Cardiac muscle cell (in vitro differentiated cells and primary cell): ENCODE data around the gene SLC24A5. TPM values are rescaled to one million over a fixed set of nuclear protein-coding genes. Genes with fewer than 3 reads are reported as not detected.

Experiments
- DNase-seq, 2 donors: peaks; one replicate each; pipeline versions ENCODE4 v3.0.0 to v3.0.0-alpha.2; 2010 to 2017; ENCODE audit warnings: low read depth in 1 of 2, low spot score in 1 of 2
- H3K27ac ChIP-seq: fragments of 200-600 bp; sonication (generic); 2 replicates; pipeline ENCODE4 v1.5.1; 2016
- H3K27me3 ChIP-seq: fragments of 200-600 bp; sonication (generic); 2 replicates; pipeline ENCODE4 v1.6.0; 2016; ENCODE audit warnings: control low read depth
- H3K36me3 ChIP-seq: fragments of 200-600 bp; sonication (generic); 2 replicates; pipeline ENCODE4 v1.5.1; 2016; ENCODE audit warnings: control low read depth
- H3K4me1 ChIP-seq: fragments of 200-600 bp; sonication (generic); 2 replicates; pipeline ENCODE4 v1.8.1; 2017; ENCODE audit warnings: low read depth, mild to moderate bottlenecking, mixed run types
- H3K4me3 ChIP-seq: fragments of 200-600 bp; sonication (generic); 2 replicates; pipeline ENCODE4 v1.5.1; 2016; ENCODE audit warnings: mild to moderate bottlenecking
- H3K9me3 ChIP-seq: fragments of 200-600 bp; sonication (generic); 2 replicates; pipeline ENCODE4 v1.5.1; 2017; ENCODE audit warnings: low read depth, mild to moderate bottlenecking, control low read depth
- CTCF ChIP-seq: IDR thresholded peaks from 2 replicates; pipeline ENCODE4 v1.5.1; 2012; ENCODE audit warnings: low read depth, mild to moderate bottlenecking, low read length
- polyA plus RNA-seq: library from polyadenylated mRNA; unstranded; fragments of >200 nt; fragmentation: Nextera tagmentation; extraction: Ambion mirVana; gene quantifications from 2 replicates; pipeline ENCODE4 v1.2.1, GENCODE V29; 2016
- total RNA-seq: library from RNA; depleted of rRNA; stranded (reverse); fragments of >200 nt; gene quantifications from 2 replicates; pipeline ENCODE4 v1.2.3, GENCODE V29; 2016

Gene SLC24A5
- total and polyA plus RNA-seq, 2 experiments from 2014 or later, result not detected

GRCh38 chr15:48097264-48097663 is 23.5 kb upstream of the SLC24A5 start:
- Histone ChIP-seq H3K4me3 (no peak overlapping the region), H3K36me3 (no peaks in the 10 kb centered on the region), H3K4me1 (no peaks in the 10 kb centered on the region), H3K27me3 (peaks cover 4% of the 10 kb centered on the region), H3K9me3 (no peaks in the 10 kb centered on the region), H3K27ac (no peak overlapping the region)
- TF ChIP-seq CTCF, result no peak
- DNase-seq, result no peak

GRCh38 chr15:48101376-48101961 is 19.3 kb upstream of the SLC24A5 start:
- H3K4me1 ChIP-seq, result peaks cover 4% of the 10 kb centered on the region
- H3K27me3 ChIP-seq, result peaks cover 4% of the 10 kb centered on the region
- DNase-seq, result no peak
- no peak for TF ChIP-seq CTCF
- H3K36me3 ChIP-seq, result no peaks in the 10 kb centered on the region
- no peaks in the 10 kb centered on the region for H3K9me3 ChIP-seq
- no peak overlapping the region for H3K4me3 ChIP-seq
- H3K27ac ChIP-seq, result no peak overlapping the region

- DNase-seq, result no peak
These were observed 18.6 kb upstream of the SLC24A5 start for GRCh38 chr15:48102167-48102566.

GRCh38 chr15:48103647-48104046 is 17.1 kb upstream of the SLC24A5 start:
- Histone ChIP-seq H3K9me3 (no peaks in the 10 kb centered on the region), H3K27ac (no peak overlapping the region), H3K4me1 (peaks cover 4% of the 10 kb centered on the region), H3K36me3 (no peaks in the 10 kb centered on the region), H3K27me3 (peaks cover 4% of the 10 kb centered on the region), H3K4me3 (no peak overlapping the region)
- no peak for TF ChIP-seq CTCF
- no peak for DNase-seq

More at GRCh38 chr15:48102167-48102566, 18.6 kb upstream of the SLC24A5 start:
- H3K4me1 ChIP-seq, result peaks cover 4% of the 10 kb centered on the region
- TF ChIP-seq CTCF, result no peak
- peaks cover 4% of the 10 kb centered on the region for H3K27me3 ChIP-seq
- no peaks in the 10 kb centered on the region for H3K36me3 ChIP-seq
- no peak overlapping the region for H3K4me3 ChIP-seq
- H3K9me3 ChIP-seq, result no peaks in the 10 kb centered on the region
- no peak overlapping the region for H3K27ac ChIP-seq

- Histone ChIP-seq H3K27me3 (no peaks in the 10 kb centered on the region), H3K4me1 (peaks cover 4% of the 10 kb centered on the region), H3K4me3 (no peak overlapping the region), H3K9me3 (no peaks in the 10 kb centered on the region), H3K27ac (no peak overlapping the region), H3K36me3 (no peaks in the 10 kb centered on the region)
- no peak for DNase-seq
- no peak for TF ChIP-seq CTCF
These were observed 14.9 kb upstream of the SLC24A5 start for GRCh38 chr15:48105936-48106335.
